NCI-H1436 treated with DMSO at 0.1 percent for 48 hours (cell line): ENCODE measurements around the gene FA2H.
"Not testable (repeated sequence)": the region's sequence is repeated elsewhere in the genome, so short reads cannot be mapped to it uniquely, and the experiment has no call there.

ENCODE experiments used
- DNase-seq: peaks from one replicate; lab custom pipeline; 2025; lab: John Stamatoyannopoulos, UW

Gene FA2H

GRCh38 chr16:74774223-74775139 lies at the start of gene FA2H:
FA2H (minus strand) TSS chr16:74774820; CDS start chr16:74774755, 65 bp downstream.
- DNase-seq: peak; percentile 45

- no peak for DNase-seq
These were observed 43.2 kb upstream of the FA2H start for GRCh38 chr16:74817851-74818250.

DNA sequence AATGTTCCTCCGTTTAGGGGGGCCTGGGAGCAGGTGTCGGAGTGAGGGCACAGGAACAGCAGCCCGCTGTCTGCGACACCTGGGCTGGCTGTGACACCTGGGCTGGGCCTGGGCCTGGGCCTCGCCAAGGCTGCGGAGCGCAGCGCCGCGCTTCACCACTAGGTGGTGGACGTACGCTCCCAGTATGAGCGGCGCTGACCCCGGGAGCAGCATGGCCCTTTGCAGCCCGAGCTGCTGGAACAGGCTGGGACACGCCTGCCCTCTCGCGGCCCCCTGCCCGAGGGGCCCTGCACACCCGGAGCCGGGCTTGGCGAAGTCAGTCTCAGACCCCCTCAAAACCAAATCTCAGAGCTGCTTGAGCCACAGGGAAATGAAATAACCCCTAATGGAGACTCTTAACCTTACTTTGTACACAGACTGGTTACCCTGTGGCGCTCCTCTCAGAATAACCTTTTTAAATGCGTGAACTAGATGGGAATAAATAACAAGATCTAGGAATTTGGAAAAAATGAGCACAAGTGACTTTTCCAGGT lies 38.6 kb upstream of the FA2H start:
- DNase-seq: no peak

DNA sequence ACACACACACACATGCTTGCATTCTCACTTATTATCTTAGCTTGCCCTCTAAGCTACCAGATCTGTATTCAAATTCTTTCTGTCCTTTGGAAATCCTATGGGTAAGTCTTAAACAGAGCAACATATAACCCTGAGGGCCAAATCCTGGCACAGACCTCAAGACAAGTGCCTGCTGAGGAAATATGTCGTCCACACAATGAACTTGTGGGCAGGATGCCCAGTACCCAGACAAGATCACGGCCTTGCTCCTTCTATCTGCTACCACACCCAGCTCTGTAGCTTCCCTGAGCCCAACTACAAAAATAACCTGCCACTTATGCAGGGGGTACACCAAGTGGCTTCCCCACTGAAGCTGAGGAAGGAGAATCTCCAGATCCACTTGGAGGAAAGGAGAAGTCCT lies 37.3 kb upstream of the FA2H start:
- no peak for DNase-seq

DNA sequence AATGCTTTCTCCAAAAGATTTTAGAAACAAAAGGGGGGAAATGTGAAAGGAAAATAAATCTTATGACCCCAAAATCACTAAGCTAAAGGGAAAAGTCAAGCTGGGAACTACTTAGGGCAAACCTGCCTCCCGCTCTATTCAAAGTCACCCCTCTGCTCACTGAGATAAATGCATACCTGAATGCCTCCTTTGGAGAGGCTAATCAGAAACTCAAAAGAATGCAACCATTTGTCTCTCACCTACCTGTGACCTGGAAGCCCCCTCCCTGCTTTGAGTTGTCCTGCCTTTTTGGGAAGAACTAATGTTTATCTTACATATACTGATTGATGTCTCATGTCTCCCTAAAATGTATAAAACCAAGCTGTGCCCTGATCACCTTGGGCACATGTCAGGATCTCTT lies 36.6 kb upstream of the FA2H start:
- not testable (repeated sequence) for DNase-seq

- no peak for DNase-seq
These were observed 32.5 kb upstream of the FA2H start for GRCh38 chr16:74807052-74807646.

DNA sequence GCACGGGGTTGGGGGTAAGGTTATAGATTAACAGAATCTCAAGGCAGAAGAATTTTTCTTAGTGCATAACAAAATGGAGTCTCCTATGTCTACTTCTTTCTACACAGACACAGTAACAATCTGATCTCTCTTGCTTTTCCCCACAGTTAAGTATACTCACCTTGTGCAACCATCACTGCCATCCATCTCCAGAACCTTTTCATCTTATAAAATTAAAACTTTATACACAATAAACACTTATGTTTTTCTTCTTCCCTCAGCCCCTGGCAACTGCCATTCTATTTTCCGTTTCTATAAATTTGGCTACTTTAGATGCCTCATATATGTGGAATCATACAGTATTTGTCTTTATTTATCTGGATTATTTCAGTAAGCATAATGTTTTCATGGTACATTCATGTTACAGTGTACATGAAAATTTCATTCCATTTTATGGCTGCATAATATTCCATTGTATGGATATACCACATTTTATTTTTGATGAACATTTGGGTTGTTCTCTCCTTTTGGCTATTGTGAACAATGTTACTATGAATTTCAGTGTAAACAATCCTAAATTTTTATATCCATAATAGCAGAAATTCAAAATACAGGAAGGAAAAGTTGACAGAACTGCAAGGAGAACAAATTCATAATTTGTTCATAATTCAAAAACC lies 25.7 kb upstream of the FA2H start:
- no peak for DNase-seq

DNA sequence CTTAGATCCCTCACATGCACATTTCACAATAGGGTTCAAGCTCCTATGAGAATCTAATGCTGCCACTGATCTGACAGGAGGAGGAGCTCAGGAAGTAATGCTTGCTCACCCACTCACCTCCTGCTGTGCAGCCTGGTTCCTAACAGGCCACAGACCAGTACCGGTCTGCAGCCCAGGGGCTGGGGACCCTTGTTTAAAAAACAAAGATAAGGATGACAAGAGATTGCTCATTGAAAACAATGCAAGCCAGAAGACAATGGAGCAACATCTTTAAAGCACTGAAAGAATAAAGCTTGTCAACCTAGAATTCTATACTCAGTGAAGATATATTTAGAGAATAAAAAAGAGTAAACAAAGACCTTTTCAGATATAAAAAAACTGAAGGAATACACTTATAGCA lies 22.8 kb upstream of the FA2H start:
- DNase-seq: no peak

- DNase-seq: no peak
These were observed 20.5 kb upstream of the FA2H start for GRCh38 chr16:74795104-74795503.

DNA sequence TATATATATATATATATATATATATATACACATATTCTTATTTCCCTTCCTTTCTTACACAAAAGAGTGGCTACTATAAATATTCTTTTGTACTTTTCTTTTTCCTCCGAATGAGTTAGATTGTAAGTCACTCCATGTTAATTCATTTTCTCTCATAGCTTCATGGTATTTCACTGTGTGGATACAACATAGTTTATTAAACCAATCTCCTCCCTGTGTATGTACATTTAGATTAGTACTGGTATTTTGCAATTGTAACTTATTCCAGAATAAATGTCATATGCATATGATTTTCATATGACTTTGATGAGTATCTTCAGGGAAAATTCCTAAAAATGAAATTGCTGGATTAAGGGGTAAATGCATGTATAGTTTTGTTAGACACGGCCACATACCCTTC lies 20.0 kb upstream of the FA2H start:
- no peak for DNase-seq

GRCh38 chr16:74793571-74793970 lies 19.0 kb upstream of the FA2H start:
- DNase-seq: no peak

DNA sequence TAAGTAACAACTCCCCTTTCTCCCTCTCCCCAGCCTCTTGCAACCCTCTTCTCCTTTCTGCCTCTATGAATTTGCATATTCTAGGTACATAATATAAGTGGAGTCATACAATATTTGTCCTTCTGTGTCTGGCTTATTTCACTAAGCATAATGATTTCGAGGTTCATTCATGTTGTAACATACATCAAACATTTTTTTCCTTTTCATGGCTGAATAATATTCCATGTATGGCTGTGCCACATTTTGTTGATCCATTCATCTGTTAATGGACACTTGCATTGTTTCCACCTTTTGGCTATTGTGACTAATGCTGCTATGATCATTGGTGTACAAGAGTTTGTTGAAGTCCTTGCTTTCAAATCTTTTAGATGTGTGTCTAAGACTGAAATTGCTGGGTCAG lies 17.6 kb upstream of the FA2H start:
- no peak for DNase-seq

DNA sequence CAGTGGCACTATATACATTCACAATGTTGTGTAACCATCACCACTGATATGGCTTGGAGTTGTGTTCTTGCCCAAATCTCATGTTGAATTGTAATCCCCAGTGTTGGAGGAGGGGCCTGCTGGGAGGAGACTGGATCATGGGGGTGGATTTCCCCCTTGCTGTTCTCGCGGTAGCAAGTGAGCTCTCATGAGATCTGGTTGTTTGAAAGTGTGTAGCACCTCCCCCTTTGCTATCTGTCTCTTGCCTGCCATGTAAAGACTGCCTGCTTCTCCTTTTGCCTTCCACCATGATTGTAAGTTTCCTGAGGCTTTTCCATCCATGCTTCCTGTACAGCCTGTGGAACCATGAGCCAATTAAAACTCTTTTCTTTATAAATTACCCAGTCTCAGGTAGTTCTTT lies 17.1 kb upstream of the FA2H start:
- not testable (repeated sequence) for DNase-seq

DNA sequence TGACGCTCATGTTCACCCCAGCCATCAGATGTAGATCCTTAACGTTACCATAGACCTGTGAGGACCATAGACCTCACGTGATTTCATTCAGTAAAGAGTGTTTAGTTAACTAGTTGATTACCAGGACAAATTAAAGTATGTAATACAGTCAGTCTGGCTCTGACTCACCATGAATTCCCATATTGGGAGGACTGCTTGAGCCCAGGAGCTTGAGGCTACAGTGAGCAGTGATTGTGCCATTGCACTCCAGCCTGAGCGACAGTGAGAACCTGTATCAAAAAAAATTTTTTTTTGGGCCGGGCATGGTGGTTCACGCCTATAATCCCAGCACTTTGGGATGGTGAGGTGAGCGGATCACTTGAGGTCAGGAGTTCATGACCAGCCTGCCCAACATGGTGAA lies 13.5 kb upstream of the FA2H start:
- no peak for DNase-seq

GRCh38 chr16:74785031-74785430 lies 10.4 kb upstream of the FA2H start:
- no peak for DNase-seq

DNA sequence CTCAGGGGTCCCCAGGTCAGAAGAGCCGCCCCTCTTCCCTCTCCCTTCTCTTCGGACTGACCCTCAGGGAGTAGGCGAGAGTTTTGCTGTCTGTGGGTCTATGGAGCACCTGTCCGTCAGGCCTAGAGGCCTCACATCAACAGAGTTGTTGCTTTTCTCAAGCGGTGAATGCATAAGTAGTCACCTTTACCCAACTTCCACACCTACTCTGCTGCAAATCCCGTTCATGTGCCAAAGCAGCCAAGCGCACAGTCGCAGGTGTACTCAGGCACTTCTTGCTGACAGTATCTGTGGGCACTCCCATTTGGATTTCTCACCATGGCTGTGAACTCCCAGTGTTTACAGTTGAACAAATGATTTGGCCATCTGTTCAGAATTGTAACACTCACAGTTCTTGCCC lies 4.0 kb upstream of the FA2H start:
- no peak for DNase-seq

- DNase-seq: no peak
These were observed 2.3 kb upstream of the FA2H start for GRCh38 chr16:74776926-74777325.

DNA sequence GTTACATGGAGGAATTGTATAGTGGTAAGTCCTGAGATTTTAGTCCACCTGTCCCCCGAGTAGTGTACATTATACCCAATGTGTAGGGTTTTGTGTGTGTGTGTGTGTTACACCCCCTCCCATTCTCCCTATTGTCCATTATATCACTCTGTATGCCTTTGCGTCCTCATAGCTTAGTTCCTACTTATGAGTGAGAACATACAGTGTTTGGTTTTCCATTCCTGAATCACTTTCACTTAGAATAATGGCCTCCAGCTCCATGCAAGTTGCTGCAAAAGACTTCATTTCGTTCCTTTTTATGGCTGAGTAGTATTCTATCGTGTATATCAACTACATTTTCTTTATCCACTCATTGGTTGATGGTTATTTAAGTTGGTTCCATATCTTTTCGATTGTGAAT lies 635 bp upstream of the FA2H start:
- DNase-seq: no peak

DNA sequence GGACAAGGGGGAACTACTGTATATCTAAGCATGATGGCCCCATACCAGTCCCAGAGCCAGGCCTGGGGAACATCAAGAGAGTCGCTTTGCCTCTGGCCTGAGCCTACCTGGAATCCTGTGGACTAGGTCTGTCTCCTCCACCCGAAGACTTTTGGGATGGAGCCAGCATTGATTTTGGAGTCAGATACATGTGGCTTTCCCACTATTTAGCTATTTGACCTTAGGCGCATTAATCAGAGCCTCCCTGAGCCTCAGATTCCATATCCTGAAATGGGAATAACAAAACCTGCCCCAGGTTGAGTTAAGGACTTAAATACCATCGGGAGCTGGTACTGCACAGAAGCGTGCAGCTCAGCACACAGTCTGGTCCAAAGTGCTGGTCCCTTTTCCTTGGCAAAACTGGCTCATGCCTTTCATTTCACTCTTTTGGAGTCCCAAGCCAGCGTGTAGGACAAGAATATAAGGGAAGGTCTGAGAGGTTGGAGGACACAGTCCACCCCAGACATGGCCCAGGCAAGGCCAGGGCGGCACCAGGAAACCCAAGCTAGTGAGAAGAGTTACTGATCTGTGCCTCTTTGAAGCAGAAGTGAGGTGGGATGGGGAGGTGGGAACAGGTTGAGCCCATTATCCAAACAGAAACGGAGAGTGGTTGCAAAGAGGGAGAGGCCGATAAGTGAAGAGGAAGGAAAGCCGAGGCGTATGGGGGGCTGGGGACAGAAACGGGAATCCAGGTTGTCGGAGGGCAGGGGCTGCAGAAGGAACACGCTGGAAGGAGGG lies 986 bp downstream of the FA2H start:
- no peak for DNase-seq

- DNase-seq: no peak
These were observed 2.8 kb downstream of the FA2H start for GRCh38 chr16:74771656-74772315.

- no peak for DNase-seq
These were observed 3.6 kb downstream of the FA2H start for GRCh38 chr16:74770831-74771526.
